Activated T-helper 1 cell treated with anti-CD3 and anti-CD28 coated beads, Interleukin-12 subunit alpha, Interleukin-12 subunit beta, Interleukin-2, Interleukin-4 antibody, amounts not matched to agents 30 ng/mL and 10 ng/mL and 1 ng/mL, durations not matched to agents 14 hours and 24 hours and 36 hours (primary cell): ENCODE results near the gene SDCCAG8. TPM values are rescaled to one million over a fixed set of nuclear protein-coding genes. Genes with fewer than 3 reads are reported as not detected.

ENCODE experiments used
- DNase-seq: peaks from one replicate; pipeline ENCODE4 v3.0.0; 2021; ENCODE audit warnings: low spot score
- H3K27ac Mint-ChIP-seq: one replicate; pipeline ENCODE4 v1.8.0; 2021; ENCODE audit warnings: mild to moderate bottlenecking, mixed read lengths
- H3K27me3 Mint-ChIP-seq: one replicate; pipeline ENCODE4 v1.8.0; 2022; ENCODE audit warnings: mild to moderate bottlenecking, moderate library complexity, mixed read lengths; ENCODE audit not compliant: insufficient read depth
- H3K36me3 Mint-ChIP-seq: one replicate; pipeline ENCODE4 v1.8.0; 2021; ENCODE audit warnings: low read depth, mixed read lengths
- H3K4me1 Mint-ChIP-seq: one replicate; pipeline ENCODE4 v1.8.0; 2021; ENCODE audit warnings: low read depth, mixed read lengths
- H3K4me3 Mint-ChIP-seq: one replicate; pipeline ENCODE4 v1.8.0; 2021; ENCODE audit warnings: mild to moderate bottlenecking, moderate library complexity, mixed read lengths
- H3K9me3 Mint-ChIP-seq: one replicate; pipeline ENCODE4 v1.8.0; 2021; ENCODE audit warnings: mixed read lengths
- intact Hi-C: fragments of 100-400 bp; cut with micrococcal nuclease; formaldehyde crosslinking; loops from one replicate; pipeline ENCODE4 v1.15.1; 2024
- total RNA-seq: library from RNA; stranded (reverse); gene quantifications from 2 replicates; pipeline ENCODE4 v1.2.3, GENCODE V29; 2022

SDCCAG8 gene
- total RNA-seq, 1 donor from 2014 or later, result 17.6 TPM

DNA sequence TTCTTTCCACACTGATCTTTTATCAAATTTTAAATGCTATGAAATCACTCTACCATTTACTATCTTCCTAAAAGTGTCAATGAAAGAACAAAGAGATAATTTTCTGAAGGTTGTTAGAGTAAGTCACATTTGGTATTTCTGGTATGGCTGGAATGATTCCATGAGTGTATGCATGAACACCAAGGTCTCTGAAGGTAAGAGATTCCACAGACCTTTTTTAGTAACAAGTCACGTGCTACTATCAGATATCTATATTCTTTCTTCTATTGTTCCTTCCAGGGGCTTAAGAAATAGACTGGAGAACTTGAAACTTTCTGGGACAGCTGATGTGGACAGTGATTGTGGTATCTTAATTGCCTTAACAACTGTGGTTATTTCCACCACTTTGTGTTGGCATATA is 265.0 kb downstream of the SDCCAG8 start:
- Mint-ChIP-seq H3K9me3 (peaks cover 8% of the 10 kb centered on the region), H3K27me3 (no peaks in the 10 kb centered on the region), H3K36me3 (peaks cover 6% of the 10 kb centered on the region), H3K4me3 (no peak overlapping the region), H3K4me1 (no peaks in the 10 kb centered on the region), H3K27ac (no peak overlapping the region)
- no peak for DNase-seq
- intact Hi-C loops, result no loop called here

DNA sequence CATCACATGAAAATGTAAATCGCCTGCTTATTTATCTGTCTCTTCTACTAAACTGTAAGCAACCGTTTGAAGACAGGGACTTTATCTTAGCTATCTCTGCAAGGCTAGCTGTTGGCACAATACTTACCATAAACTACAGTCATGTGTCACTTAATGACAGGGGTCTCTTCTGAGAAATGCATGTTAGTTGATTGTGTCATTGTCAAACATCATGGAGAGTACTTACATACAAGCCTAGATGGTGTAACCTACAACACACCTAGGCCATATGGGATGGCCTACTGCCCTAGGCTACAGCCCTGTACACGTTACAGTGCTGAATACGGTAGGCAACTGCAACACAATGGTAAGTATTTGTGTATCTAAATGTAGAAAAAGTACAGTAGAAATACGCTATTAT is 267.9 kb downstream of the SDCCAG8 start:
- no peak for DNase-seq
- intact Hi-C loops, result no loop called here
- H3K27me3 Mint-ChIP-seq, result no peaks in the 10 kb centered on the region
- H3K36me3 Mint-ChIP-seq, result peaks cover 3% of the 10 kb centered on the region
- no peaks in the 10 kb centered on the region for H3K4me1 Mint-ChIP-seq
- H3K9me3 Mint-ChIP-seq, result no peaks in the 10 kb centered on the region
- H3K4me3 Mint-ChIP-seq, result no peak overlapping the region
- H3K27ac Mint-ChIP-seq, result no peak overlapping the region

GRCh38 chr1:243525085-243525487 is 269.2 kb downstream of the SDCCAG8 start:
- H3K9me3 Mint-ChIP-seq, result no peaks in the 10 kb centered on the region
- no peaks in the 10 kb centered on the region for H3K4me1 Mint-ChIP-seq
- intact Hi-C loops, result loop anchor here (5.0 kb wide), 1 partner anchor 72 kb away; no protein-coding TSS in a partner anchor
- no peaks in the 10 kb centered on the region for H3K27me3 Mint-ChIP-seq
- no peak for DNase-seq
- H3K27ac Mint-ChIP-seq, result no peak overlapping the region
- H3K36me3 Mint-ChIP-seq, result peaks cover 2% of the 10 kb centered on the region
- H3K4me3 Mint-ChIP-seq, result no peak overlapping the region

DNA sequence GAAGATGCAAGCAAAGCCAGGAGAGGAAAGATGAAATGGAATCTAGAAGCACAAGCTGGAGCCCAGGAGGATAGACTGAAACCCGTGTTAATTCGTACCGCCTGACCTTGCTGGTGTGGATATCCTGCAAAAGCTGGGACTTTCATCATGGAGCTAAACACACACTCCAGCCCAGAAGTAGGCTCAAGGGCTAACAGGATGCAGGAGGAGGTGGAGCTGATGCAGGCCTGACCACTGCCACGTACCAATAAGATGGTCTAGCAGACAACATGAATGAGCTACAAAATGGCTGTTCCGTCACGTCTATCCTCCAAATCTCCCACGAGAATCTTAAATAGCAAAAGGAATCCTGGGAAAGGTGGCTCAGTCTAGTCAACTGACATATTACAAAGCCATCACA is 270.3 kb downstream of the SDCCAG8 start:
- no peaks in the 10 kb centered on the region for H3K4me1 Mint-ChIP-seq
- no peak overlapping the region for H3K27ac Mint-ChIP-seq
- peaks cover 2% of the 10 kb centered on the region for H3K36me3 Mint-ChIP-seq
- H3K9me3 Mint-ChIP-seq, result no peaks in the 10 kb centered on the region
- intact Hi-C loops, result loop anchor here (5.0 kb wide), 1 partner anchor 71 kb away; no protein-coding TSS in a partner anchor
- H3K27me3 Mint-ChIP-seq, result no peaks in the 10 kb centered on the region
- no peak overlapping the region for H3K4me3 Mint-ChIP-seq
- DNase-seq, result no peak

- Mint-ChIP-seq H3K9me3 (no peaks in the 10 kb centered on the region), H3K4me1 (no peaks in the 10 kb centered on the region), H3K27ac (no peak overlapping the region), H3K27me3 (no peaks in the 10 kb centered on the region), H3K4me3 (no peak overlapping the region), H3K36me3 (peaks cover 2% of the 10 kb centered on the region)
- DNase-seq, result no peak
- intact Hi-C loops, result loop anchor here (5.0 kb wide), 1 partner anchor 69 kb away; no protein-coding TSS in a partner anchor
These were observed 272.7 kb downstream of the SDCCAG8 start for GRCh38 chr1:243528459-243529121.

DNA sequence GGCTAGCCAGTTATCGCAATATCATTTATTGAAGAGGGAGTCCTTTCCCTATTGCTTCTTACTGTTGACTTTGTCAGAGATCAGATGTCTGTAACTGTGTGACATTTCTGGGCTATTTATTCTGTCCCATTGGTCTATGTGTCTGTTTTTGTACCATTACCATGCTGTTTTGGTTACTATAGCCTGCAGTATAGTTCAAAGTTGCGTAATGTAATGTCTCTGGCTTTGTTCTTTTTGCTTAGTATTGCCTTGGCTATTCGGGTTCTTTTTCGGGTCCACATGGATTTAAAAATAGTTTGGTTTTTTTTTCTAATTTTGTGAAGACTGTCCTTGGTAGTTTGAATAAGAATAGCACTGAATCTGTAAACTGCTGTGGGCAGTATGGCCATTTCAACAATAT is 273.7 kb downstream of the SDCCAG8 start:
- no peaks in the 10 kb centered on the region for H3K4me1 Mint-ChIP-seq
- no peaks in the 10 kb centered on the region for H3K27me3 Mint-ChIP-seq
- intact Hi-C loops, result loop anchor here (5.0 kb wide), 1 partner anchor 68 kb away; no protein-coding TSS in a partner anchor
- H3K27ac Mint-ChIP-seq, result no peak overlapping the region
- H3K4me3 Mint-ChIP-seq, result no peak overlapping the region
- DNase-seq, result no peak
- H3K9me3 Mint-ChIP-seq, result no peaks in the 10 kb centered on the region
- peaks cover under 1% of the 10 kb centered on the region for H3K36me3 Mint-ChIP-seq

DNA sequence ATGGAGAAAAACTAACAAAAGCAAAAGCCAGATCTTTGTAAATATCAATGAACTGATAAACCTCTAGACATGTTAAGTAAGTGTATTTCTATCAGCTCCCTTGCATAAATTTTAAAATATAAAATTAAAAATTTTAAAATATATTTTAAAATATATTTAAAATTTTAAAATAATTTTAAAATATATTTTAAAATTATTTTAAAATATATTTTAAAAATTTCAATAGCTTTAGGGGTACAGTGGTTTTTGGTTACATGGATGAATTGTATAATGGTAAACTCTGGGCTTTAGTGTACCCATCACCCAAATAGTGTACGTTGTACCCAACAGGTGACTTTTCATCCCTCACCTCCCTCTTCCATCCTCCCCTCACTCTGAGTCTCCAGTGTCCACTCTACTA is 279.2 kb downstream of the SDCCAG8 start:
- peaks cover 2% of the 10 kb centered on the region for H3K27me3 Mint-ChIP-seq
- intact Hi-C loops, result no loop called here
- no peak overlapping the region for H3K27ac Mint-ChIP-seq
- no peak for DNase-seq
- H3K4me3 Mint-ChIP-seq, result no peak overlapping the region
- H3K4me1 Mint-ChIP-seq, result no peaks in the 10 kb centered on the region
- peaks cover 2% of the 10 kb centered on the region for H3K36me3 Mint-ChIP-seq
- no peaks in the 10 kb centered on the region for H3K9me3 Mint-ChIP-seq

GRCh38 chr1:243539636-243540035 is 283.8 kb downstream of the SDCCAG8 start:
- Mint-ChIP-seq H3K27me3 (peaks cover 2% of the 10 kb centered on the region), H3K36me3 (peaks cover 2% of the 10 kb centered on the region), H3K9me3 (no peaks in the 10 kb centered on the region), H3K27ac (no peak overlapping the region), H3K4me3 (no peak overlapping the region), H3K4me1 (no peaks in the 10 kb centered on the region)
- no peak for DNase-seq
- intact Hi-C loops, result no loop called here

GRCh38 chr1:243542739-243543415 is 287.0 kb downstream of the SDCCAG8 start:
- no peaks in the 10 kb centered on the region for H3K27me3 Mint-ChIP-seq
- no peaks in the 10 kb centered on the region for H3K9me3 Mint-ChIP-seq
- H3K4me1 Mint-ChIP-seq, result no peaks in the 10 kb centered on the region
- no peak for DNase-seq
- no peaks in the 10 kb centered on the region for H3K36me3 Mint-ChIP-seq
- H3K27ac Mint-ChIP-seq, result no peak overlapping the region
- intact Hi-C loops, result no loop called here
- no peak overlapping the region for H3K4me3 Mint-ChIP-seq

DNA sequence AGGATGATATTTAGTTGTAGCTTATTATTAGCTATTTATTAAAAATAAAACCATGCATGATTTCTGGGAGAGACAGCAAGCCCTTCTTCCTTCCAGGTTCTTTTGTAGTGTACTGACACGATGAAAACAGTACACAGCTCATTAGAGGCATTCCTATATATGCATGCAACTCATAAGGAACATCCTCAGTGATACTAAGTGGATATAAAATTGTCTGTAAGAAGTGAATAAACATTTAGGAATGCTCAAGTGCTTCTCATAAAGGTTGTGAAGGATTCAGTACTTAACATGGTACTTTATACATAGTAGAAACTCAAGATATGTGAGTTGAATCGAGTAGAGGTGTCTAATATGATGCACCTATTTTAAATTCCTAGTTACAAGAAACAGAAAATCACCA is 287.7 kb downstream of the SDCCAG8 start:
- Mint-ChIP-seq H3K4me1 (no peaks in the 10 kb centered on the region), H3K4me3 (no peak overlapping the region), H3K27me3 (no peaks in the 10 kb centered on the region), H3K27ac (no peak overlapping the region), H3K9me3 (no peaks in the 10 kb centered on the region), H3K36me3 (no peaks in the 10 kb centered on the region)
- intact Hi-C loops, result no loop called here
- no peak for DNase-seq

- H3K27me3 Mint-ChIP-seq, result no peaks in the 10 kb centered on the region
- H3K36me3 Mint-ChIP-seq, result no peaks in the 10 kb centered on the region
- DNase-seq, result no peak
- no peaks in the 10 kb centered on the region for H3K4me1 Mint-ChIP-seq
- no peak overlapping the region for H3K4me3 Mint-ChIP-seq
- no peak overlapping the region for H3K27ac Mint-ChIP-seq
- intact Hi-C loops, result no loop called here
- H3K9me3 Mint-ChIP-seq, result no peaks in the 10 kb centered on the region
These were observed 290.6 kb downstream of the SDCCAG8 start for GRCh38 chr1:243546457-243546856.

DNA sequence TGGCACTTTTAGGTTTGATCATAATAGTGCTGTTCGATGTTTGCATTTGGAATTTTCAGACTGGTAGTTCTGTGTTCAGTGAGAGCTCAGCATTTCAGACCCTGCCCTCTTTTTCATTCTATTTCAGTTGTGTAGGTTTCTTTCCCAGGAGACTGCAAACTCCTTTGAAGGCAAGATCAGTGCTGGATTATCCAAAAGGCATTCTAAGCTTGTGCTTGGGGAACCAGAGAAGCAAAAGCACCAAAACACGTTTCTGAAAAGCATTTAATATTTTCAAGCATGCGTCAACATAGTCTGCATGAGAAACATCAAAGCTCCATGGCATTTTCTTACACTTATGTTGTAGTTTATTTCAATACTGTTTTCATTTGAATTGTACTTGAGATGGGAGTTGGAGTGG is 292.1 kb downstream of the SDCCAG8 start:
- Mint-ChIP-seq H3K27ac (no peak overlapping the region), H3K36me3 (no peaks in the 10 kb centered on the region), H3K4me3 (no peak overlapping the region), H3K9me3 (no peaks in the 10 kb centered on the region), H3K27me3 (no peaks in the 10 kb centered on the region), H3K4me1 (no peaks in the 10 kb centered on the region)
- intact Hi-C loops, result no loop called here
- DNase-seq, result no peak

- Mint-ChIP-seq H3K36me3 (no peaks in the 10 kb centered on the region), H3K27me3 (no peaks in the 10 kb centered on the region), H3K4me3 (no peak overlapping the region), H3K27ac (no peak overlapping the region), H3K4me1 (no peaks in the 10 kb centered on the region), H3K9me3 (no peaks in the 10 kb centered on the region)
- no peak for DNase-seq
- intact Hi-C loops, result no loop called here
These were observed 292.7 kb downstream of the SDCCAG8 start for GRCh38 chr1:243548516-243548915.
